SK-N-SH (cell line): Measurements from ENCODE around the gene MEGF10.

Experiments used
- FOXJ3 ChIP-seq: sonication (generic); formaldehyde crosslinking; IDR thresholded peaks from 2 replicates; pipeline ENCODE4 v1.5.1; 2020; ENCODE audit warnings: mild to moderate bottlenecking, missing genetic modification reagents
- MEF2A ChIP-seq: IDR thresholded peaks from 2 replicates; pipeline ENCODE4 v1.4.0; 2012; ENCODE audit warnings: low read depth, borderline replicate concordance
- NFIC ChIP-seq: IDR thresholded peaks from 2 replicates; pipeline ENCODE4 v1.4.0; 2012; ENCODE audit warnings: borderline replicate concordance
- NRF1 ChIP-seq: IDR thresholded peaks from 2 replicates; pipeline ENCODE4 v1.6.1; 2012; ENCODE audit warnings: low read depth, mild to moderate bottlenecking, low read length
- POLR2AphosphoS5 ChIP-seq: IDR thresholded peaks from 2 replicates; pipeline ENCODE4 v1.6.1; 2012; ENCODE audit warnings: low read depth, low read length
- RAD21 ChIP-seq: IDR thresholded peaks from 2 replicates; pipeline ENCODE4 v1.6.1; 2012; ENCODE audit warnings: mild to moderate bottlenecking, low read length
- TEAD4 ChIP-seq: IDR thresholded peaks from 2 replicates; pipeline ENCODE4 v1.4.0; 2012; ENCODE audit warnings: mild to moderate bottlenecking, borderline replicate concordance; ENCODE audit not compliant: insufficient read depth
- TF ChIP-seq, protein P1 (sequence below): fragments of 200-600 bp; sonication (generic); IDR thresholded peaks from 2 replicates; pipeline ENCODE4 v1.6.1; 2017; ENCODE audit warnings: antibody characterized with exemption, mild to moderate bottlenecking, moderate library complexity

DNA sequence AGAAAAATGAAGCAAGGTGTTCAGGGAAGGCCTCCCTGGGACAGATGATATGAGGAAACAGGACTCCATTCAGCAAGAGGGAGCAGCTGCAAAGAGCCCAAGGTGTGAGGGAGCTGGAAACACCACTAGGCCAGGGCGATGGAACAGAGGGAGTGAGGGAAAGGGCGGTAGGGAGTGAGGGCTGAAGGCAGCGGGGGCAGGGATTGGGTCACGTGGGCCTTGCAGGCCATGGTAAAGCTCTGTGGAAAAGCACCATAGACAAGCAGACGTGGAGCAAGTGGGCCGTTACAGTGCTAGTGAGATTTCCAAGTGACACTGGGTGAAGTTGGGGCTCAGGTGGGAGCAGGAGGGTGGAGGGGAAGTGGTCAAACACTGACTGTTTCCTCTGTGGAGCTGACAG is 216.0 kb downstream of the MEGF10 start:
- TF ChIP-seq RAD21: no peak
- TF ChIP-seq NFIC: no peak
- TF ChIP-seq POLR2AphosphoS5: no peak
- no peak for TF ChIP-seq NRF1
- TF ChIP-seq, protein P1, sequence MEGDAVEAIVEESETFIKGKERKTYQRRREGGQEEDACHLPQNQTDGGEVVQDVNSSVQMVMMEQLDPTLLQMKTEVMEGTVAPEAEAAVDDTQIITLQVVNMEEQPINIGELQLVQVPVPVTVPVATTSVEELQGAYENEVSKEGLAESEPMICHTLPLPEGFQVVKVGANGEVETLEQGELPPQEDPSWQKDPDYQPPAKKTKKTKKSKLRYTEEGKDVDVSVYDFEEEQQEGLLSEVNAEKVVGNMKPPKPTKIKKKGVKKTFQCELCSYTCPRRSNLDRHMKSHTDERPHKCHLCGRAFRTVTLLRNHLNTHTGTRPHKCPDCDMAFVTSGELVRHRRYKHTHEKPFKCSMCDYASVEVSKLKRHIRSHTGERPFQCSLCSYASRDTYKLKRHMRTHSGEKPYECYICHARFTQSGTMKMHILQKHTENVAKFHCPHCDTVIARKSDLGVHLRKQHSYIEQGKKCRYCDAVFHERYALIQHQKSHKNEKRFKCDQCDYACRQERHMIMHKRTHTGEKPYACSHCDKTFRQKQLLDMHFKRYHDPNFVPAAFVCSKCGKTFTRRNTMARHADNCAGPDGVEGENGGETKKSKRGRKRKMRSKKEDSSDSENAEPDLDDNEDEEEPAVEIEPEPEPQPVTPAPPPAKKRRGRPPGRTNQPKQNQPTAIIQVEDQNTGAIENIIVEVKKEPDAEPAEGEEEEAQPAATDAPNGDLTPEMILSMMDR: no peak
- no peak for TF ChIP-seq MEF2A
- no peak for TF ChIP-seq FOXJ3 (CRISPR knock-in tag)
- TF ChIP-seq TEAD4: no peak
